GM18505 (cell line): ENCODE data around the gene WNT3A.

Experiments used
- ATAC-seq: cut with Tn5 transposase; IDR thresholded peaks from one replicate; pipeline ENCODE4 v1.9.1; 2021; ENCODE audit not compliant: unreplicated experiment
- POLR2A ChIP-seq: IDR thresholded peaks from 4 replicates; pipeline ENCODE4 v1.6.1; 2011; ENCODE audit warnings: borderline replicate concordance; ENCODE audit not compliant: insufficient read depth, insufficient read length; ENCODE audit errors: extremely low read depth

The WNT3A gene

GRCh38 chr1:228038387-228039005 lies 31.7 kb downstream of the WNT3A start:
- ATAC-seq = no peak
- TF ChIP-seq POLR2A = no peak

- no peak for TF ChIP-seq POLR2A
- ATAC-seq = no peak
Observed at GRCh38 chr1:228039006-228039903, 32.5 kb downstream of the WNT3A start.

DNA sequence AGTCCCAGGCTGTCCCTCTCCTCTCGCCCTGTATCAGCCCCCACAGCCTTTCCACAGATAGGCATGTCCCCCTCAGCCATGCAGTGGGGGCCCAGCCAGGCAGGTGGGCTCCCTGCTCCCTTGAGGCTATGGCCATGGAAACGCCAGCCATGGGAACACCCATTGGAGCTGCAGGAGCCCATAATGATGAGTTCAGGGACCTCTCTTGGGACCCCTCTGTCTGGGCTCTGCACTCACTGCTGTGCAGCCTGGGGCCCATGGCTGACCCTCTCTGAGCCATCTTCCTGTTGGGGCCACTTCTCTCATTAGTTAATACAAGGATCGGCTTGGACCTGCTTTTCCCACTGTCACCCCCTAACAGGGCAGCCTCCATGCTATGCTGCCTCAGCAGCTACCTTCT lies 33.2 kb downstream of the WNT3A start:
- TF ChIP-seq POLR2A = no peak
- no peak for ATAC-seq

DNA sequence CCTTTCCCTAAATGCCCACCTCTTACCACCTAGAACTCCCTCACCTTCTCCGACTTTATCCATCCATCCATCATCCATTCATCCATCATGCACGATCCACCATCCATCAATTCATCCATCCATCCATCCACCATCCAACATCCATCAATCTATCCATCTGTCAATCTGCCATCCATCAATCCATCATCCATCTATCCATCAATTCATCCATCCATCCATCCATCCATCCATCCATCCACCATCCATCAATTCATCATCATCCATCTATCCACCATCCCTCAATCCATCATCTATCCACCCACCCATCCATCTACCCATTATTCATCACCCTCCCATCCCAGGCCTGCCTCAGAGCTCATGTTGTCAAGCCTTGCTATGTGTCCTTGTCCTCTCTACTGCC lies 34.5 kb downstream of the WNT3A start:
- no peak for TF ChIP-seq POLR2A
- ATAC-seq = no peak

- TF ChIP-seq POLR2A = no peak
- no peak for ATAC-seq
Observed at GRCh38 chr1:228042508-228042907, 35.7 kb downstream of the WNT3A start.

GRCh38 chr1:228043281-228043848 lies 36.6 kb downstream of the WNT3A start:
- no peak for ATAC-seq
- TF ChIP-seq POLR2A = no peak

- no peak for TF ChIP-seq POLR2A
- no peak for ATAC-seq
Observed at GRCh38 chr1:228044961-228045360, 38.2 kb downstream of the WNT3A start.

GRCh38 chr1:228045405-228045804 lies 38.6 kb downstream of the WNT3A start:
- TF ChIP-seq POLR2A = no peak
- no peak for ATAC-seq

- ATAC-seq = no peak
- no peak for TF ChIP-seq POLR2A
Observed at GRCh38 chr1:228045871-228046270, 39.1 kb downstream of the WNT3A start.

DNA sequence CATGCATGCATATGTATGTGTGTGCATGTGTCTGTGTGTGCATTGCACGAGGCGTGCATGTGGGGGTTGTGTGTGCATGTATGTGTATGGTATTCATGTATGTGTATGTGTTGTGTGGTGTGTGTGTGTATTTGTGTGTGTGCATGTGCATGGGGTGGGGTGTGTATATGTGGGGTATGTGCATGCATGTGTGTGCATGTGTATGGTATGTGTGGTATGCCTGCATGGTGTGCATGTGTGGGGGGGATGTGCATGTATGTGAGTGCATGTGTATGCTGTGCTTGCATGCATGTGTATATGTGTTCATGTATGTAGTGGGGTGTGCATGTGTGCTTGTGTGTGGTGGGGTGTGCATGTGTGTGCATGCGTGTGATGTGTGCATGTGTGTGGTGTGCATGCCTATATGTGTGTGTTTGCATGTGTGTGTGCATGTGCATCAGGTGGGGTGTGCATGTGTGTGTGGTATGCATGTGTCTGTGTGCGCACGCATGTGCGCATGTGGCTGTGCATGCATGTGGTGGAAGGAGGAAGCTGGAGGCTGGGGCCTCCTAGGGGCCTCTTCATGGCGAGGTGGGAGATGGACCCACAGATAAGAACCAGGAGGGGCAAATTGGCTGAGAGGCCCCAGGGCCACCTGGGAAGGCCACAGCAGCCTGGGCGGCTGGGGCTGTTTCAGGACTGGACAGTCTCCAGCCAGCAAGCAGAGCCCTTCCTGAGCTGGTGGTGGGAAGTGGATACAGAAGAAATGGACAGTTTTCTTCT lies 39.8 kb downstream of the WNT3A start:
- no peak for TF ChIP-seq POLR2A
- ATAC-seq = no peak

GRCh38 chr1:228047183-228047466 lies 40.3 kb downstream of the WNT3A start:
- ATAC-seq = no peak
- no peak for TF ChIP-seq POLR2A

GRCh38 chr1:228048120-228048519 lies 41.3 kb downstream of the WNT3A start:
- TF ChIP-seq POLR2A = no peak
- ATAC-seq = no peak

GRCh38 chr1:228048659-228049298 lies 42.0 kb downstream of the WNT3A start:
- ATAC-seq = no peak
- TF ChIP-seq POLR2A = no peak
